Midbrain (tissue), 1 donor: ENCODE data around the gene PEX13.
"Not testable (repeated sequence)": the region's sequence is repeated elsewhere in the genome, so short reads cannot be mapped to it uniquely, and the experiment has no call there.

ENCODE experiments used
- DNase-seq: peaks from one replicate; lab custom pipeline; 2025; lab: John Stamatoyannopoulos, UW

The PEX13 gene

GRCh38 chr2:61017556-61018317 lies at the start of gene PEX13, which contains the start of gene PUS10:
TSS of gene PEX13 (plus strand) at chr2:61017720. CDS start at chr2:61017760, 40 bp downstream.
TSS of gene PUS10 (minus strand) at chr2:61018255. CDS start at chr2:61011890, 6,365 bp downstream.
- DNase-seq = peak; percentile 94

- no peak for DNase-seq
Observed at GRCh38 chr2:60972889-60973656, 44.4 kb upstream of the PEX13 start.

- no peak for DNase-seq
Observed at GRCh38 chr2:60973705-60974104, 43.8 kb upstream of the PEX13 start.

GRCh38 chr2:60974652-60975051 lies 42.9 kb upstream of the PEX13 start:
- no peak for DNase-seq

GRCh38 chr2:60976256-60976850 lies 41.2 kb upstream of the PEX13 start:
- DNase-seq = no peak

- no peak for DNase-seq
Observed at GRCh38 chr2:60976875-60977561, 40.5 kb upstream of the PEX13 start.

- DNase-seq = no peak
Observed at GRCh38 chr2:60977562-60977895, 40.0 kb upstream of the PEX13 start.

- DNase-seq = no peak
Observed at GRCh38 chr2:60979231-60979630, 38.3 kb upstream of the PEX13 start.

- DNase-seq = no peak
Observed at GRCh38 chr2:60980071-60980815, 37.3 kb upstream of the PEX13 start.

- not testable (repeated sequence) for DNase-seq
Observed at GRCh38 chr2:60982066-60982465, 35.5 kb upstream of the PEX13 start.

- DNase-seq = no peak
Observed at GRCh38 chr2:60984720-60985119, 32.8 kb upstream of the PEX13 start.

- DNase-seq = no peak
Observed at GRCh38 chr2:60987041-60987440, 30.5 kb upstream of the PEX13 start.

- DNase-seq = not testable (repeated sequence)
Observed at GRCh38 chr2:60987656-60988055, 29.9 kb upstream of the PEX13 start.

- no peak for DNase-seq
Observed at GRCh38 chr2:60989259-60989658, 28.3 kb upstream of the PEX13 start.

- no peak for DNase-seq
Observed at GRCh38 chr2:60991644-60992043, 25.9 kb upstream of the PEX13 start.

GRCh38 chr2:60992985-60993392 lies 24.5 kb upstream of the PEX13 start:
- peak; percentile 3 for DNase-seq

- DNase-seq = no peak
Observed at GRCh38 chr2:60994131-60994530, 23.4 kb upstream of the PEX13 start.

GRCh38 chr2:60998628-60999545 lies 18.6 kb upstream of the PEX13 start:
- peak; percentile 56 for DNase-seq

GRCh38 chr2:61005736-61006135 lies 11.8 kb upstream of the PEX13 start:
- no peak for DNase-seq

GRCh38 chr2:61006486-61007105 lies 10.9 kb upstream of the PEX13 start:
- DNase-seq = no peak
